B cell (primary cell): Measurements from ENCODE around the gene ZNF710.

Experiments used
- EZH2 ChIP-seq: IDR thresholded peaks from 2 replicates; pipeline ENCODE4 v1.6.1; 2012; ENCODE audit warnings: borderline replicate concordance, low read depth, mild to moderate bottlenecking, moderate library complexity, low read length; ENCODE audit not compliant: insufficient read depth, poor library complexity, severe bottlenecking
- TF ChIP-seq, protein P1 (sequence below): fragments of 200-600 bp; IDR thresholded peaks from one replicate; pipeline ENCODE4 v1.8.0; 2022; ENCODE audit warnings: antibody characterized with exemption, mild to moderate bottlenecking

DNA sequence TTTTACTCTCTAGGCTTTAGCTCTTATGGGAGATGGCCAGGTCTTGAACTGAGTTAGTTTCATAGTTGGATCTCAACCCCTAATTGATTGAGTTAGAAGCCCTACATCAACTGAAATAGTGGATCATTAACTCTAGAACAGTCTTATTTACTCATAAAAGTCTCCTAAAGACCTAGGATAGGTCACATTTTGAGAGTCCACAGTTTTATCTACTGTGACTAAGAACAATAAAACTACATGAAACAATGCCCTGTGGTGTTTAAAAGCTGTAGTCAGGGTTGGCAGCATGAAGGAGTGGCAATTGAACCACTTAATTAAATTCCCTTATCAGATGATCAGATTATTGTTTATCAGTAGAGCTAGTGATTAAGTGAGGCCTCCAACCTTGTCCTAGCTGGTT, 123.4 kb downstream of the ZNF710 start:
- TF ChIP-seq, protein P1, sequence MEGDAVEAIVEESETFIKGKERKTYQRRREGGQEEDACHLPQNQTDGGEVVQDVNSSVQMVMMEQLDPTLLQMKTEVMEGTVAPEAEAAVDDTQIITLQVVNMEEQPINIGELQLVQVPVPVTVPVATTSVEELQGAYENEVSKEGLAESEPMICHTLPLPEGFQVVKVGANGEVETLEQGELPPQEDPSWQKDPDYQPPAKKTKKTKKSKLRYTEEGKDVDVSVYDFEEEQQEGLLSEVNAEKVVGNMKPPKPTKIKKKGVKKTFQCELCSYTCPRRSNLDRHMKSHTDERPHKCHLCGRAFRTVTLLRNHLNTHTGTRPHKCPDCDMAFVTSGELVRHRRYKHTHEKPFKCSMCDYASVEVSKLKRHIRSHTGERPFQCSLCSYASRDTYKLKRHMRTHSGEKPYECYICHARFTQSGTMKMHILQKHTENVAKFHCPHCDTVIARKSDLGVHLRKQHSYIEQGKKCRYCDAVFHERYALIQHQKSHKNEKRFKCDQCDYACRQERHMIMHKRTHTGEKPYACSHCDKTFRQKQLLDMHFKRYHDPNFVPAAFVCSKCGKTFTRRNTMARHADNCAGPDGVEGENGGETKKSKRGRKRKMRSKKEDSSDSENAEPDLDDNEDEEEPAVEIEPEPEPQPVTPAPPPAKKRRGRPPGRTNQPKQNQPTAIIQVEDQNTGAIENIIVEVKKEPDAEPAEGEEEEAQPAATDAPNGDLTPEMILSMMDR: no peak
- no peak for TF ChIP-seq EZH2
